Neural crest cell (in vitro differentiated cells): ENCODE data around the gene CTNS. TPM values are rescaled to one million over a fixed set of nuclear protein-coding genes. Genes with fewer than 3 reads are reported as not detected.

Experiments
- DNase-seq: peaks from one replicate; pipeline ENCODE4 v3.0.0; 2021; ENCODE audit warnings: low read depth, mixed read lengths, low spot score
- H3K27ac Mint-ChIP-seq: one replicate; pipeline ENCODE4 v1.8.0; 2021; ENCODE audit warnings: mild to moderate bottlenecking, mixed read lengths; ENCODE audit not compliant: unreplicated experiment
- H3K27me3 Mint-ChIP-seq: 2 replicates; pipeline ENCODE4 v1.8.0; 2021; ENCODE audit warnings: low read depth, mild to moderate bottlenecking, mixed read lengths
- H3K36me3 Mint-ChIP-seq: 2 replicates; pipeline ENCODE4 v1.8.0; 2021; ENCODE audit warnings: low read depth, mild to moderate bottlenecking, mixed read lengths
- H3K4me1 Mint-ChIP-seq: 2 replicates; pipeline ENCODE4 v1.8.0; 2021; ENCODE audit warnings: mixed read lengths
- H3K4me3 Mint-ChIP-seq: one replicate; pipeline ENCODE4 v1.8.0; 2021; ENCODE audit warnings: mild to moderate bottlenecking, mixed read lengths
- H3K9me3 Mint-ChIP-seq: 2 replicates; pipeline ENCODE4 v1.8.0; 2021; ENCODE audit warnings: mixed read lengths
- total RNA-seq: library from RNA; stranded (reverse); gene quantifications from 2 replicates; pipeline ENCODE4 v1.2.1, GENCODE V29; 2021
- TF ChIP-seq, protein P1 (sequence below): fragments of 200-600 bp; sonication (generic); conservative IDR thresholded peaks from 2 replicates; pipeline ENCODE4 v1.5.0; 2021; ENCODE audit warnings: antibody characterized with exemption, mild to moderate bottlenecking

CTNS gene
- total RNA-seq, 1 donor from 2014 or later = 17.4 TPM

DNA sequence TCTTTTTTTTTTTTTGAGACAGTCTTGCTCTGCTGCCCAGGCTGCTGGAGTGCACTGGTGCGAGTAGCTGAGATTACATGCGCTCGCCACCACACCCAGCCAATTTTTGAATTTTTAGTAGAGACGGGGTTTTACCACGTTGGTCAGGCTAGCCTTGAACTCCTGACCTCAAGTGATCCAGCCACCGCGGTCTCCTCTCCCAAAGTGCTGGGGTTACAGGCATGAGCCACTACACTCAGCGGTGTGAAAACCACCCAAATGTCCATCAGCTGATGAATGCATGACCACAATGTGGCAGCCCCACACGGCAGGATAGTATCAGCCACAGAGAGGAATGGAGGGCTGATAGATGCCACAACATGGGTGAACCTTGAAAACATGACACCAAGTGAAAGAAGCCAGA lies 57.3 kb downstream of the CTNS start:
- H3K36me3 Mint-ChIP-seq = no peaks in the 10 kb centered on the region
- H3K9me3 Mint-ChIP-seq = no peaks in the 10 kb centered on the region
- peaks cover 4% of the 10 kb centered on the region for H3K4me1 Mint-ChIP-seq
- peaks cover 67% of the 10 kb centered on the region for H3K27me3 Mint-ChIP-seq
- H3K4me3 Mint-ChIP-seq = no peak overlapping the region
- TF ChIP-seq, protein P1, sequence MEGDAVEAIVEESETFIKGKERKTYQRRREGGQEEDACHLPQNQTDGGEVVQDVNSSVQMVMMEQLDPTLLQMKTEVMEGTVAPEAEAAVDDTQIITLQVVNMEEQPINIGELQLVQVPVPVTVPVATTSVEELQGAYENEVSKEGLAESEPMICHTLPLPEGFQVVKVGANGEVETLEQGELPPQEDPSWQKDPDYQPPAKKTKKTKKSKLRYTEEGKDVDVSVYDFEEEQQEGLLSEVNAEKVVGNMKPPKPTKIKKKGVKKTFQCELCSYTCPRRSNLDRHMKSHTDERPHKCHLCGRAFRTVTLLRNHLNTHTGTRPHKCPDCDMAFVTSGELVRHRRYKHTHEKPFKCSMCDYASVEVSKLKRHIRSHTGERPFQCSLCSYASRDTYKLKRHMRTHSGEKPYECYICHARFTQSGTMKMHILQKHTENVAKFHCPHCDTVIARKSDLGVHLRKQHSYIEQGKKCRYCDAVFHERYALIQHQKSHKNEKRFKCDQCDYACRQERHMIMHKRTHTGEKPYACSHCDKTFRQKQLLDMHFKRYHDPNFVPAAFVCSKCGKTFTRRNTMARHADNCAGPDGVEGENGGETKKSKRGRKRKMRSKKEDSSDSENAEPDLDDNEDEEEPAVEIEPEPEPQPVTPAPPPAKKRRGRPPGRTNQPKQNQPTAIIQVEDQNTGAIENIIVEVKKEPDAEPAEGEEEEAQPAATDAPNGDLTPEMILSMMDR = no peak
- H3K27ac Mint-ChIP-seq = no peak overlapping the region
- DNase-seq = no peak

DNA sequence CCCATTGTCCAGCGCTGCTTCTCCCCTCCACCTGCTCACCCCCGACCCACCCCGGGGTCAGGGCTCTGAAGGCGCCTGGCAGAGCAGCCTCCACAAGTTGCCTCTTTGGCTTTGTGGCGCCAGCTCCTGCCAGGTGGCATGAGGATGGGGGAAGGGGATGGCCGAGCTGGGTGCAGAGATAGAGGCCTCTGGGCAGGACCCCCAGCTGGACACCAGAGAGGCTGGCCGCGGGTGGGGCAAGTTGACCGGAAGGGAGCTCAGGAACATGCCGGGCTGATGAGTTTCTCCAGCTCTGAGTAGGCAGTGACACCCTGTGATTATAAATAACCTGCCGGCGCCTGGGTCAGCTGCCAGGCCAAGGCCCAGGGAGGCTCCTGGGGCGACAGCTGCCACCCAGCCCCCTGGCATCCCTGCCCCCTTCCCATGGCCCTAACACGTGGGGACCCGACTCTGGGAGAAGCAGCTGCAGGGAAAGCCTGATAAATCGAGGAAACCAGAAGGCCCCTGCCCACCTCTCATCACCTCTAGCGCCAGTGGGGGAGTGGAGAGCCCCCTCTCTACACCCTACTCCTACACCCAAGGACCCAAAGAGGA lies 58.7 kb downstream of the CTNS start:
- H3K27me3 Mint-ChIP-seq = peaks cover 67% of the 10 kb centered on the region
- no peaks in the 10 kb centered on the region for H3K9me3 Mint-ChIP-seq
- DNase-seq = no peak
- no peak overlapping the region for H3K27ac Mint-ChIP-seq
- peak overlapping the region; percentile 23 for H3K4me3 Mint-ChIP-seq
- peaks cover 4% of the 10 kb centered on the region for H3K4me1 Mint-ChIP-seq
- H3K36me3 Mint-ChIP-seq = no peaks in the 10 kb centered on the region
- TF ChIP-seq, protein P1 = no peak

DNA sequence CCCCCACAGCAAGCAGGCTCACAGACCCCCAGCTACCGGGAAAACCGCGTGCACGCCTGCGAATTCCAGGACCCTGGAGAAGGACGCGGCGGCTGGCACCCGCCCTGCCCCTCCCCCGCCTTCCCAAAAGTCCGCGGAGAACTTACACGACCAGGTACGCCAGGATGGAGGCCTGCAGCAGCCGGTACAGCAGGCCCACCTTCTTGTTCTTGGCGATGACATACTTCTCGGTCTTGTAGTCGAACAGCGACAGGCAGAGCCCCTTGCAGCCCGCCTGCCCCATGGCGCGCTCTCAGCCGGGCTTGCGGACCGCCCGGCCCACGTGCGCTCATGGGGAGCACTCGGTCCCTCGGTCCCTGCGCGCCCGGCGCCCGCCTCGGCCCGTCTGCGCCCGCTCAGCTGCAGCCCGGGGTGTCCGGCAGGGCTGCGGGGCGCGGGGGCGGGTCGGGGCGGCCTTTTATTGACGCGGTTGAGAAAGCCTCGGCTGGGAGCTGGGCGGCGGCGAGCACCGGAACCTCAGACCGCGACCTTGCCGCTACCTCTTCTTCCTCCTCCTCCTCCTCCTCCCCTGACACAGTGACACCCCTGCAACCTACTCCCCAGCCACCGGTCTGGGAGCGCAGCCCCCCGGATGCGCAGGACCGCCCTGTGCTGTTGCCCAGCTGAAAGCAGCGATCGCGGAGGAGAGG lies 59.3 kb downstream of the CTNS start, which contains the start of gene P2RX5:
P2RX5 (minus strand) TSS at position 433 of the 689 bp plus-strand sequence; CDS start at position 283, 150 bp downstream.
- no peak within 1 kb of the TSS for H3K27ac Mint-ChIP-seq
- H3K4me3 Mint-ChIP-seq = peak within 1 kb of the TSS; percentile 23
- H3K36me3 Mint-ChIP-seq = no peaks in the 10 kb centered on the region
- peaks cover 67% of the 10 kb centered on the region for H3K27me3 Mint-ChIP-seq
- no peaks in the 10 kb centered on the region for H3K9me3 Mint-ChIP-seq
- TF ChIP-seq, protein P1 = no peak
- H3K4me1 Mint-ChIP-seq = peaks cover 4% of the 10 kb centered on the region
- no peak for DNase-seq

DNA sequence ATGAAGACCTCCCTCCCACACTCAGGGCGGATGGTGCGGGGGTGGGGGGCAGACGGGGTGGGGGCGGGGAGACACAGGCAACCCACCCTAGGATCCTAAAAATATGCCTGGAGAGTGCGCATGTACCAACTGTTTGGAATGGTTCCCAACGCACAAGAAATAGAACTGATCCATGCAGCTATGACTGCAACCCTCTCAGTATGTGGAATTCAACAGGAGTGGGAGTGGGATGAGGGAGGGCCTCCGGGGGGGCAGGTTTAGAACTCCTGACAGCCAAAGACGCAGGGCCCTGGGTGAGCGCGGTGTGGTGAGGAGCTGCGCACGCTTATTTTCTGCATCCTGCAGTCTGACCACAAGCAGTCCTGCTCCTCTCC lies 60.5 kb downstream of the CTNS start:
- H3K27me3 Mint-ChIP-seq = peaks cover 64% of the 10 kb centered on the region
- no peak overlapping the region for H3K27ac Mint-ChIP-seq
- H3K4me3 Mint-ChIP-seq = no peak overlapping the region
- H3K36me3 Mint-ChIP-seq = no peaks in the 10 kb centered on the region
- peaks cover 4% of the 10 kb centered on the region for H3K4me1 Mint-ChIP-seq
- DNase-seq = no peak
- TF ChIP-seq, protein P1 = no peak
- H3K9me3 Mint-ChIP-seq = no peaks in the 10 kb centered on the region

DNA sequence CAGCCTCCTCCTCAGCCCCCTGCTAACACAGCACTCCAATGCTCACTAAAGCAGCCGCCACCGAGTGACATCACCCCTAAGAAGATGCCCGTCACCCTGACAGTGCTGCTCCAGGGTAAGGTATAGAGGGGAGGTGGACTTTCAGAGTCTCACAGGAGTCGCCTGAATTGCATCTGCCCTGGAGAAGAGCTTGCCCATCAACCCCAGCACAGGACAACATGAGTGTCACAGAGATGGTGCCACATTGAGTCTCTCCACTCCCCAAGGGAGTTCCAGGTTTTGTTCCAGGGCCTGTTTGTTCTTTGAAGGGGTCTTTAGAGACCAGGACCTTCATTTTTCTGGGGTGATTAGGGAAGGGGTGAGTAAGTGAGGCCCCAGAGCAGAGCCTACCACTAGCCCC lies 61.6 kb downstream of the CTNS start:
- DNase-seq = no peak
- Mint-ChIP-seq H3K27ac (no peak overlapping the region), H3K4me1 (peaks cover 4% of the 10 kb centered on the region), H3K36me3 (peaks cover 4% of the 10 kb centered on the region), H3K9me3 (peaks cover 2% of the 10 kb centered on the region), H3K4me3 (no peak overlapping the region), H3K27me3 (peaks cover 57% of the 10 kb centered on the region)
- TF ChIP-seq, protein P1 = no peak
